A204.1 (cell line): ENCODE measurements around the gene ZNF276.
"Not testable (repeated sequence)": the region's sequence is repeated elsewhere in the genome, so short reads cannot be mapped to it uniquely, and the experiment has no call there.

Source experiments
- FAIRE-seq: peaks from 2 replicates; lab custom pipeline; 2012; peaks lifted over from hg19 to GRCh38; lab: Jason Lieb, UNC

Gene ZNF276

DNA sequence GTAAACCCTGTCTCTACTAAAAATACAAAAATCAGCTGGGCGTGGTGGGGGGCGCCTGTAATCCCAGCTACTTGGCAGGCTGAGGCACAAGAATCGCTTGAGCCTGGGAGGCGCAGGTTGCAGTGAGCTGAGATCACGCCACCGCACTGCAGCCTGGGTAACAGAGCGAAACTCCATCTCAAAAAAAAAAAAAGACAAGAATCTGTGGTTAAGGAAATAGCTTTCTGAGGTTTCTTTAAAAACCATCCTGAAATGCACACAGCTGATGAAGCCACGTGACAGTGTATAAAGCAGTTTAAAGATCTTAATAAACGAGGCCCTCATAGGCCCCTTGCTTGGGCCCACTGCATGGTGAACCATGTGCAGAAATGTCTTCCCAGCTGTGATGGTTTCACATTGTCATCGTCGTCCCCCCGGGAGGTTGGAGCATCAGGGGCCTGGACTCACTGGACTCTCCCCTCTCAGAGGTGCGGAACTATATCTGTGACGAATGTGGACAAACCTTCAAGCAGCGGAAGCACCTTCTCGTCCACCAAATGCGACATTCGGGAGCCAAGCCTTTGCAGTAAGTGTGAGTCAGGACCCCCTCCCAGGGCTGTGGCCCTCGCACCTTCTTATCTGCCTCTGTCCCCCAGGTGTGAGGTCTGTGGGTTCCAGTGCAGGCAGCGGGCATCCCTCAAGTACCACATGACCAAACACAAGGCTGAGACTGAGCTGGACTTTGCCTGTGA, 16.2 kb downstream of the ZNF276 start:
- FAIRE-seq: no peak

DNA sequence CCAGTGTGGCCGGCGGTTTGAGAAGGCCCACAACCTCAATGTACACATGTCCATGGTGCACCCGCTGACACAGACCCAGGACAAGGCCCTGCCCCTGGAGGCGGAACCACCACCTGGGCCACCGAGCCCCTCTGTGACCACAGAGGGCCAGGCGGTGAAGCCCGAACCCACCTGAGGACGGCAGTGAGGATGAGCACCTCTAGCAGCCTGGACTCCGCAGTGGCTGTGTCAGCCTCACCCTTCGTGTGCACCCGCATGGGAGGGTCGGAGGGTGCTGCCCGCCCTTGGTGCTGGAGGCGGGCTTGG, 16.7 kb downstream of the ZNF276 start:
- FAIRE-seq: no peak

DNA sequence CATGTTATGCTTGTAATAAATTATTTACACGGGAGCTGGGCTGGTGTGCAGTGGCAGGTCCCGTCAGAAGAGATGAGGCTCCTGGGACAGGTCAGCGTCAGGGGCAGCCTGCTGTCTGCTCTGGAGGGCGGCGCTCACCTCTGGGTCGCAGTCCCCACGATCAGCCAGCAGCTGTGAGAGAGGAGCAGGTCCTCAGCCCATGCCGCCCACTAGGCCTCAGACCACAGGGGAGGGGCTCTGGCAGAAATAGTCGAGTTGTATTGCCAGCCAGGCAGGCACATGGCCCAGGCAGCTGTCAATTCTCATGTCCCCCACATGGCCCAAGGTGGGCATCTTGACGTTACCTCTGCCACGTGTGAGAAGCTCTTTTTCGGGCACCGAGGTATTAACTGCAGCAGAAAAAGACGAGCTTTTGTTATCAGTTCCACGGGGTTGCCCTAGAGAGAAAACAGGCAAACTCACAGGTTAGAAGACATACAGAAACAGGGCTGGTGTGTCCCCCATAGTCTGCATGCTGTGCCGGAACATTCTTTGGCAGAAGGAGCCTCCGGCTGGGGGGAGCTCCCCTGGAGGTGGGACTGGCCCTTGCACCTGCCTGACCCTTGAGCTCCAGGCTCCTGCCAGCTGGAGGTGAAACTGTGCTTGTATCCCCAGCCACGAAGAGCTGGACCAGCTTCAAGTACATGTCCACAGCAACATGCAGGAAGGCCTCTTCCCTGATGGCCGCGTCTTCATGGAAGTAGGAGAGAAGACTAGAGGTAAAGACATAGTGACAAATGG, 17.4 kb downstream of the ZNF276 start:
- FAIRE-seq: no peak

DNA sequence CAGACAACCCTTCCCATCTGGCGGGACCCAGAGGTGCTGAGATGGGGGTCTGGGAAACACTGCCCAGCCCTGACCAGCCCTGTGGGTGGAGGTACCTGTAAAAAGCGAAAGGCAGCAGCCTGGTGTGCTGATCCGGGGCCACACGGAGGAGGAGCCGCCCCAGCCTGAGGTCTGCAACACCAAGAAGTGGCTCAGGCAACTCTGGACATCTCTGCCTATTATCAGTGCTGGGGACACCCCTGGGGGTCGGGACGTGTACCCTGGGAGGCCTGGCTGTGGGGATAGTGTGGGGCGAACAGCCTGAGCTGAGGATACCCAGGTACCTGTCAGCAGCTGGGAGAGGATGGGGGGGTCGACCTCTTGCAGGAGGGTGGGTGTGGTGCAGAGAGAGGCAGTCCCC, 18.0 kb downstream of the ZNF276 start:
- no peak for FAIRE-seq

DNA sequence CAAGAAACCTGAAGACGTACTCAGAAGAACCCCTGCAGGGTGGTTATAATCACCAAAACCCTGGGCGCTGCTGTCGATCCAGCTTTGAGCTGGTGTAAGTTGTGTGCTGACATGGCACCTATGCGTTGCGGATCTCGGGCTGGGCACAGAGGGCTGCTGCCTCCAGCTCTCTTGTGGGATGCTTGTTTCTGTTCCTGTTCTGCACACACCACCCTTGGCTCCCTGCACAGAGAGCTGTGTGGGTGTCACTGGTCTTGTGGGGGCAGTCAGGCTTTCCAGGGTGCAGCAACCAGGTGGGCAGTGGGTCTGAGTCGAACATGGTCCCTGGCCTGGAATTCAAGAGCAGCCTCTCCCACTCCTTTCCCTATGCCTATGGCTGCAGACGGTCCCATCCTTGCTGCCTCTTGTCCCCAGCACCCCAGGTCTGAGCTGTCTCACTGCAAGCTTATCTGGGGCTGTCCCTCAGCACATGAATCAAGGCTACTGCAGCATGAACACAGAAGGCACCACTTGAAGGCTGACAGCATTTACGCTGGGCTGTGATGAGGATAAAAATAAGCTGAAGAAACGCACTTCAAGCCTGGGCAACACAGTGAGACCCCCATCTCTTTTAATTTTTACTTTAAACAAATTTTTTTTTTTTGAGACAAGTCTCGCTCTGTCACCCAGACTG, 20.1 kb downstream of the ZNF276 start:
- no peak for FAIRE-seq

DNA sequence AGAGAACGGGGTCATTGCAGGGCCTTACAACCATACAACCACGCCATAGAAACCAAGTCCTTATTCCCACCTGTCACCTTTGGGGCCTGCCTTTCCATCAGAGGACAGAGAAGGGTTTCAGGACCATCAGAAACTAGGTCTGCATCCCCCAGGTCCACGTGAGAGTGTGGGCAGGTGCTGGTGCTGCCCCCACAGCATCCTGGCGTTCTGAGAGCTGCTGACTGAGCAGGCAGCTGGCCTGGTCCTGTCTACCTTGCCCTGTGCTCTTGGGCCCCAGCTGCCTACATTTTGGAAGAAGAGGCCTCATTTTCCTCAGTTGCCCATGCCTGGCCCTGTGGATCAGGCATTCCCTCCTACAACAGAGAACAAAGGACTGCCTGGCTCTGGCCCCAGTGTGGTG, 21.6 kb downstream of the ZNF276 start:
- no peak for FAIRE-seq

DNA sequence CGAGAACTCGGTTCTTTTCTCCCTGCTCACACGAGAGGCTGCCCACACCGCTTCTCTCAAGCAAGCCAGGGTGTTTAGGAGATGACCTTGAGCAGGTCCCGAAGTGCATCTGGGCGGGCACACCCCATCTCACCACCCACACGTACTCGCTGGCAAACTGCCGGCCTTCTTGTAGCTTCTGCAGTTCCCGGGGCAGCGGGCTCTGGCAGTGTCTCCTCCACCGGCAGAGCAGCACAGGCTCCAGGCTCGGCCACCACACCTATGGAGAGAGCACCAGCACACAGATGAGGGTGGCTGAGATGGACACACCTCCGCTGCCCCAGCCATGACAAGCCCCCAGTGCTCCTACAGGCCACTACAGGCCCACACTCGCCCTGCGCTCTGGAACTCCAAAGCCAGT, 23.5 kb downstream of the ZNF276 start:
- FAIRE-seq: no peak

DNA sequence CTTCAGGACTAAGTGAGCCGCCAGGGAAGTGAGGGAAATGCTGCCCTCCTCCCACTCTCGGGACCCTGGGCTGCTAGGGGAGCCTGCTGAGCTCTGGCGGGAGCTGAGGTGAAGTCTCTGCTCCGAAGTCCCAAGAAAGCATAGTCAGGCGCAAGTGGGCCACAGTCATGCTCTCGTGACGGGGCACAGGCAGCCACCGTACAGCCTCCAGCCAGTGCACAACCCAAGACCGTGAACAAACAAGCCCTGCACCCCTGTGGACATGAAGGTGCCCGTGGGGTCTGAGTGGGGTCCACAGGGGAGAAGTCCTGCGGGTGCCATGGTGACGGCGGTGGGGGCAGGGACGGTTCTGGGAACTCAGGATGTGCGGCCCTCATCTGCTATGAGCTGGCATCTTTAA, 24.7 kb downstream of the ZNF276 start:
- no peak for FAIRE-seq

DNA sequence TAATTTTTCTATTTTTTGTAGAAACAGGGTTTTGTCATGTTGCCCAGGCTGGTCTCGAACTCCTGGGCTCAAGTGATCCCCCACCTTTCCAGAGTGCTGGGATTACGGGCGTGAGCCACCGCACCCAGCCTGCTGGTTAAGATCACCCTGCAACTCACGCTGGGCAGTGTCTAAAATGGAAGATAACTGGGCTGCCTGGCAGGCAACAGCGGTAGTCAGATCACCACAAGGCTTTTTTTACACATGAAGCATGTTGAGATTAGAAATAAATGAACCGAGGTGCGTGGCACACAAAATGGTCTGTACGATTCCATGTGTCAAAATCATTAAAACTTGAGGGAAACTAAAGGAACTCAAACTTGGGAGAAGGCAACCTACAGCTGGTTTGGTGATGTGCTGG, 26.7 kb downstream of the ZNF276 start:
- FAIRE-seq: no peak

DNA sequence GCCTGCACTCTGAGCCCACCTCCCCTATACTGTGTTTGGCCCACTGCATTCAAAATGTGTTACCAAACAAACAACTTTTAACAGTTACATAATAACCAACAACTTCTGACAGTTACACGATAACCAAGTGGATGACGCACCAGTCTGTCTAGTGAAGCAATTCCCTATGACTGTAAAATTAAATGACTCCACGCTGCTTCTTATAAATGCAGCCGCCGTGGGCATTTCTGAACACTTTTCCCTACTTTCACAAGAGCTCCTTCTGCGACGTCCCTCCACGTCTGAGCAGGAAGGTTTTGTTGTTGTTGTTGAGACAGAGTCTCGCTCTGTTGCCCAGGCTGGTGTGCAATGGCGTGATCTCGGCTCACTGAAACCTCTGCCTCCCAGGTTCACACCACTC, 27.6 kb downstream of the ZNF276 start:
- FAIRE-seq: no peak

DNA sequence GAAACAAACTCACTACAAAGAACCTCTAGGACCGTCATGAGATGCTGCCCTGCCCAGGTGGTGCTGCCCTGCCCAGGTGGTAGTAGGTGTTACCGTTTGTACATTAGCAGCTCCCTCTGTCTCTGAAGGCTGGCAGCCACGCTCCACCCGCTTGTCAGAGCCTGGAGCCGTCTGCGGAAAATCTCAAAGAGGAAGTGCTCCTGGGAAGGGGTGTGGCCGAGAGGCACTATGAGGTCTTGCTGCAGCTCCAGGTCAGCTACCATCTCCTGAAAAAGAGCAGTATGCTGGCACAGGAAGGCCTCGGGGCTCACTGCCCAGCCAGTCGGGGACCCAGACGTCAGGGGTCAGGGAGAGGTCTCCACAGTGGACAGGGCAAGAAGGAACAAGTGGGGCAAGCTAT, 28.3 kb downstream of the ZNF276 start:
- FAIRE-seq: no peak

DNA sequence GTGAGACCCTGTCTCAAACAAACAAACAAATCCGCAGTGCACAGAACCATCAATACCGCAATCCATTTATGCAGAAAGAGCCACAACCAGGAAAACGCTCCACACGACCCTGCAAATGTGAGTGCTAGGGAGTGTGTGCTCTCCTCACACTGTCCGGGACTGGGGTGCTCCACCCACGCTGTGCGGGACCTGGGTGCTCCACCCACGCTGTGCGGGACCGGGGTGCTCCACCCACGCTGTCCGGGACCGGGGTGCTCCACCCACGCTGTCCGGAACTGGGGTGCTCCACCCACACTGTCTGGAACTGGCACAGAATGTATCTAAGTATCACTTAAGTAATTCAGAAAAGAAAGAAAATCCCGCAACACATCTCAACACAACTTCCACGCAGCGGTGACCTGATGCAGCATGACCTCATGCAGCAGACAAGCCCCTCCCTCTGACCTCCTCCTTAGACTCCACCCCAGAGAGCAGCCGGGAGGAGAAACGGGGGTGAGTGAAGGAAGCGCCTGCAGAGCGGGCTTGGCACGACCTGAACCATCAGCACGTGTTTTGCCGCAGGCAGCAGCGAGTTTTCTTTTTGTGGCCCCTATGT, 38.5 kb downstream of the ZNF276 start:
- FAIRE-seq: no peak

DNA sequence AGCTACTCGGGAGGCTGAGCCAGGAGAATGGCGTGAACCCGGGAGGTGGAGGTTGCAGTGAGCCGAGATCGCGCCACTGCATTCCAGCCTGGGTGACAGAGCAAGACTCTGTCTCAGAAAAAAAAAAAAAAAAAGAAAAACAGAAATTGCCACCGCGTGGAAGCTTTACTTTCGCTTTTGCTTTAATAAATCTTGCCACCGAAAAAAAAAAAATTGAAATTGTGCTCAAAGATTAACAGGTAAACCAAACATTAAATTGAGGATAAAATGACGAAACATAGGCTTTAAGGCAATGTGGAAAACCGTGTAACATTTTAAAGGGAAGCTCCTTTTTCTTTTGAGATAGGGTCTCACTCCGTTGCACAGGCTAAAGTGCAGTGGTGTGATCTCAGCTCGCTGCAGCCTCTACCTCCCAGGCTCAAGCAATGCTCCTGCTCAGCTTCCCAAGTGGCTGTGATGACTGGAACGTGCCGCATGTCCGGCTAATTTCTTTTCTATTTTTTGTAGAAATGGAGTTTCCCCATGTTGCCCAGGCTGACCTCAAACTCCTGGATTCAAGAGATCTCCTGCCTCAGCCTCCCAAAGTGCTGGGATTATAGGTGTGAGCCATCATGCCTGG, 40.1 kb downstream of the ZNF276 start:
- FAIRE-seq: no peak

DNA sequence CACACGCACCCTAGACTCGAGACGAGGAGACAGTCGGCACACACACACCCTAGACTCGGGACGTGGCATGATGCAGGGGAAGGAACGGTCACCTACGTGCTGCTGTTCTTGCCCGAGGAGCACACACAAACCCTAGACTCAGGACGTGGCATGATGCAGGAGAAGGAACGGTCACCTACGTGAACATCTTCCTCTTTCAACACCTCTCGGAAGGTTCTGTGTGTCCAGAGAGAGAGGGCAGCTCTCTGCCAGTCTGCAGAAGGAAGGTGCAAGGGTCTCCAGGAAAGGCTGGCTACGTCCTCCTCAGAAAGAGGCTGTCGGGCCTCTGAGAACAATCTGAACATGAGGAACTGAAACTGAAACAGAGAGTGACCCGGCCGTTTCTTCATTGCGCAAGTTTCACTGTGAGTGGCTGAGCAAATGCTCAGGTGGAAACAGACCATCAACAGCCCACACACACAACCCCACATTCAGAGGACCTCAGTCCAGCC, 43.4 kb downstream of the ZNF276 start:
- FAIRE-seq: no peak

DNA sequence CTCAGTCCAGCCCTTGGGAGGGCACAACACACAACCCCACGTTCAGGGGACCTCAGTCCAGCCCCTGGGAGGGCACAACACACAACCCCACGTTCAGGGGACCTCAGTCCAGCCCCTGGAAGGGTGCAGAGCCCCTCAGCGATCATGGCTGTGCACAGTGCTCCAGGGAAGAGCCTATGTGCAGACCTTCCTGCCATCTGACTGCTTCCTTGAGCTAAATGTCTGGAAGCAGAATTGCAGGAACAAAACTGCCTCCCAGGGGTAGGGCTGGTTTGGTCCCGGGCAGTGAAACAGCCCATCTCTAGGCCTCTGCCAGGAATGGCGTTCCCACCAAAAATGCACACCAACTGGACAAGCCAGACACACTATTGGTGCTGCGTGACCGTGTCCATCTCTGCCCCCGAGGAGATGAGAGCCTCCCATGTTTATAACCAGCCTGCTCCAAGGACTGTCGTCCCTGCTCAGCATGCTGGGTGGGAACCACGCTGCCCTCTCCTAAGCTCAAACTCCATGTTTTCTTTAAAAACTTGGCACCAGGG, 44.0 kb downstream of the ZNF276 start:
- FAIRE-seq: no peak

DNA sequence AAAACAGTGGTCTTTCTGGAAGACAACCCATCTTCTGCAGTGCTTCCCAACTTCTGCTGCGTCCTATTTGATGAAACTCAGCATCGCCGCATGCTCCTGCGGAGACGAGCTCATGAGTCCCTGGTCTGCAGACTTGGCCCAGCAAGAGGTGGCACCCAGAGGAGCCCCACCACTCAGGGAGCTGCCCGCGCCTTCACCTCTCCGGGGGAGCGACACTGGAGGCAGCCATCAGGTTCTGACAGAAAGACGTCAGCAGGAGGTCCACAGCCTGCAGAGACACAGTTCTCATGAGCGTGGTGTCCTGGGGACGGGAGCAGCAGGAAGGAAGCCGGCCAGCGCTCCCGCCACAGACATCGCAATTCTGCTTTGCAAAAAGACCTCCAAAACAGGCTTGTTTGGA, 49.0 kb downstream of the ZNF276 start:
- no peak for FAIRE-seq

DNA sequence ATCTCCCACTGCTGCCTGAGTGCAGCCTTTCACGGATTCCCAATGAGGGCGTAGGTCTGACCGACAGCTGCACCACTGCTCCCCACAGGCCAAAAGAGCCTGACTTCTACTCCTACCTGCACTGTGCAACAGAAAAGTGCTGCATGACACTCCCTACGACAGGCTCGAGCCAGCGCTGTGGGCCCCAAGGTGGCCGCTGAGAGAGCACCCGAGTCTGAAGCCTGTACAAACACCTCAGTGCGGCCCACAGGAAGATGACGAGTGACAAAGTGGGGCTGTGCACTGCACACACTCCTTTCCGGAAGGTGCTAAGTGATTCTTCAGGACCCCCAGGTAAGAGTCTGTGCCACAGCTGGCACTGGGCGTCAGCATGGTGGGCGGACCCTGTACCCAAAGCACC, 53.9 kb downstream of the ZNF276 start:
- FAIRE-seq: no peak

DNA sequence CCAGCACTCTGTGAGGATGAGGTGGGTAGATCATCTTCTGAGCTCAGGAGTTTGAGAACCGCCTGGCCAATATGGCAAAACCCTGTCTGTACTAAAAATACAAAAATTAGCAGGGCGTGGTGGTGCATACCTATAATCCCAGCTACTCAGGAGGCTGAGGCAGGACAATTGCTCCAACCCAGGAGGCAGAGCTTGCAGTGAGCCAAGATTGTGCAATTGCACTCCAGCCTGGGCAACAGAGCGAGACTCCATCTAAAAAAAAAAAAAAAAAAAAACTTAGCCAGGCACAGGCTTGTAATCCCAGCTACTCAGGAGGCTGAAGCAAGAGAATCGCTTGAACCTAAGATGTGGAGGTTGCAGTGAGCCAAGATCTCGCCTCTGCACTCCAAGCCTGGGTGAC, 56.9 kb downstream of the ZNF276 start:
- not testable (repeated sequence) for FAIRE-seq

DNA sequence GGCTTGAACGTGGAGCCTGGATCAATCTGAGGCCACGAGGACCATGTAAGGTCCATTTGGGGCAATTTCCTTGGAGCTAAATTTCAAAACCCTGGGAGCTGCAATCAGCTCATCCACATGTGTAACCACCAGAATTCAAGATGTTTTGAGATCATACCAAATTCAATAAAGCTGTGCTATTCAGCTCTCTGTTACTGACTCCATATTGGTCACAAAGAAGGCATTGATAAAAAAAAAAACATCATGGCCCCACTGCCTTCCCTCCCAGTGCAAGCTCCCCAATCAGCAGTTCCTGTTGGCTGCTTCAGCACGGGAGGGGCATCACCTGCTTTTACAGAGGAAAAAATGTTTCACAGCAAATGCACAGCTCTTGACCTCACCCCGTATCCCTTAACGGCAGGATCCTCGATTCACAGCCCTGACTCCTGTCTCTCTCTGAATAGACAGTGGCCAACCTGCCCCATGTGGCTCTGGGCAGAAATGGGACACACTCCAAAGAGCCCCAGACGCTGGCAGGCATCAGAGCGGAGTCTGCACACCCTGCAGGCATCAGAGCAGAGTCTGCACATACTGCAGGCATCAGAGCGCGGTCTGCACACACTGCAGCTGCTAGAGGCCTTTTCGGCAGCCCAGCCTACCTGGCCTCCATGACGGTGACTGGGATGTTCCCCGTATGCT, 58.0 kb downstream of the ZNF276 start:
- FAIRE-seq: no peak

DNA sequence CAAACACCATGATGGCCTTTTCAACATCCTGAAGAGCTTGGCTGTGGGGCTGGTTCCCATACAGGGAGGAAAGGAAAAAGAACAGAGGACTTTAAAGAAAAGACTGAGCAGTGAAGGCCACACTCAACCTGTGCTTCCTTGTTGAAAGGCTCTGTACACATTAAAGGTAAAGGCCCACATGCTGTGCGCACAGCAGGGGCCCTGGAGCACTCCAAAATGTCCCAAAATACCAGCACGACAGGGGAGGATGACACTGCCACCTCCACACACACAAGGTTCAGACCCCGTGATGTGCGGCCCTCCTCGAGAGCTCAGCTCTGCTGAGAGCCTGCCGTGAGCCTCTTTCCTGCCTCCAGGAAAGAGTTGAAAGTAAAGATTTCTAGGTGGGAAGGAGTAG, 58.6 kb downstream of the ZNF276 start:
- FAIRE-seq: no peak

DNA sequence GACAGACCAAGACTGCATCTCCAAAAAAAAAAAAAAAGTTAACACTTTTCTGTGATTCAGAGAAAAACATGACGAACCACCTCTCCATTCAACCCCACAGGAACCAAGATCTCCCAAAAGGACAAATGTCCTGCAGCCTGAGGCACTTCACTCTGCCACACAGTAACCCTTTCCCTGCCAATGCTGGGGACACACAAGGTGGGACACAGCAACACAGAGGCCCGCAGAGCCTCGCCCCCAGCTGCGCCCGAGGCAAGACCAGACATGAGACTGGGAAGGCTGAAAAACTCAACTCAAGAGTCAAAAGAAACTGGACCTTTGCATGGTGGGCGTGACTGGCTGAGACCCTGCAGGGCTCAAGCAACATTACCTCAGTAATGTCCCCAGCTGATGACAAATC, 61.2 kb downstream of the ZNF276 start:
- FAIRE-seq: no peak

DNA sequence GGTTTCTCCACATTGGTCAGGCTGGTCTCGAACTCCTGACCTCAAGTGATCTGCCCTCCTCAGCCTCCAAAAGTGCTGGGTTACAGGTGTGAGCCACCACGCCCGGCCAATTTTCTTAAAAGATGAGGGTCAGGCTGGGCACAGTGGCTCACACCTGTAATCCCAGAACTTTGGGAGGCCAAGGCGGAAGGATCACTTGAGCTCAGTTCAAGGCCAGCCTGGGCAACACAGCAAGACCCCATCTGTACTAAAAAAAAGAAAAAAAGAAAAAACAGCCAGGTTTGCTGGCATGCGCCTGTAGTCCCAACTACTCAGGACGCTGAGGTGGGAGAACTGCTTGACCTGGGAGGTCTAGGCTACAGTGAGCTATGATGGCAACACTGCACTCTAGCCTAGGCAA, 62.6 kb downstream of the ZNF276 start:
- FAIRE-seq: not testable (repeated sequence)
